22Rv1 (cell line): Measurements from ENCODE around the gene LSP1.

Experiments
- ZFX ChIP-seq: fragments of 450-650 bp; IDR thresholded peaks from 2 replicates; pipeline ENCODE4 v1.6.1; 2017; ENCODE audit warnings: antibody characterized with exemption, borderline replicate concordance
- TF ChIP-seq, protein P1 (sequence below): fragments of 450-650 bp; IDR thresholded peaks from 2 replicates; pipeline ENCODE4 v1.5.1; 2017; ENCODE audit warnings: mild to moderate bottlenecking

DNA sequence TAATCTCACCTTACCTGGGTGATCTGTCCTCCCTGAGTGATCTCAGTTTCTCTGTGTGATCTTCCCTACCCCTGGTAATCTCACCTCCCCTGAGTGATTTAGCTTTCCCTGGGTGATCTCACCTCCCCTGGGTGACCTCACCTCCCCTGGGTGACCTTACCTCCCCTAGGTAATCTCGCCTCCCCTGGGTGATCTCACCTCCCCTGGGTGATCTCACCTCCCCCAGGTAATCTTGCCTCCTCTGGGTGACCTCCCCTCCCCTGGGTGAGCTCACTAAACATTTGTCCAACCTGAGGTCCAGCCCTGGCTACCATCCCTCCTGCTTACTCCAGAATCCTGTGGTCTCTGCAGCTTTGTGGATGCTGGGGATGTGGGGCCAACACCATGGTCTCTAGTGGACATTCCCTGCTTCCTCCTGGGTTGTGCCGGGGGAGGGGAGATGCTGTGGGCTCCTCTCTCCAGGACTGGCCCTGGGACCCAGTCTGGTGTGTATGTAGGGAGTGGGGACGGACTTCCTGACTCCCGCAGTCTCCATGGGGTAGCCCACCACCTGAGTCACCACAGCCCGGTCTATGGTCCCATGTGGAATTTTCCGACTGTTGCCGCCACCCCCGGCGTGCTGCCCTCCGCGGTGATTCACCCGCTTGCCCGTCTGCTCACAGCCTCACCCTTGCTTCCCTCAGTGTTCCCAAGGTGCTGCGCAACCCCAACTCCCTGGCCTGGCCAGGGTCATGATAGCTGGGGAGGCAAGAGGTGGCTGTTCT is 9.9 kb downstream of the LSP1 start:
- TF ChIP-seq, protein P1, sequence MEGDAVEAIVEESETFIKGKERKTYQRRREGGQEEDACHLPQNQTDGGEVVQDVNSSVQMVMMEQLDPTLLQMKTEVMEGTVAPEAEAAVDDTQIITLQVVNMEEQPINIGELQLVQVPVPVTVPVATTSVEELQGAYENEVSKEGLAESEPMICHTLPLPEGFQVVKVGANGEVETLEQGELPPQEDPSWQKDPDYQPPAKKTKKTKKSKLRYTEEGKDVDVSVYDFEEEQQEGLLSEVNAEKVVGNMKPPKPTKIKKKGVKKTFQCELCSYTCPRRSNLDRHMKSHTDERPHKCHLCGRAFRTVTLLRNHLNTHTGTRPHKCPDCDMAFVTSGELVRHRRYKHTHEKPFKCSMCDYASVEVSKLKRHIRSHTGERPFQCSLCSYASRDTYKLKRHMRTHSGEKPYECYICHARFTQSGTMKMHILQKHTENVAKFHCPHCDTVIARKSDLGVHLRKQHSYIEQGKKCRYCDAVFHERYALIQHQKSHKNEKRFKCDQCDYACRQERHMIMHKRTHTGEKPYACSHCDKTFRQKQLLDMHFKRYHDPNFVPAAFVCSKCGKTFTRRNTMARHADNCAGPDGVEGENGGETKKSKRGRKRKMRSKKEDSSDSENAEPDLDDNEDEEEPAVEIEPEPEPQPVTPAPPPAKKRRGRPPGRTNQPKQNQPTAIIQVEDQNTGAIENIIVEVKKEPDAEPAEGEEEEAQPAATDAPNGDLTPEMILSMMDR = no peak
- TF ChIP-seq ZFX = no peak
